K562 (cell line): ENCODE measurements around the gene VTN. TPM values are rescaled to one million over a fixed set of nuclear protein-coding genes. Genes with fewer than 3 reads are reported as not detected.

Experiments used
- DLX4 ChIP-seq: fragments of 250-450 bp; sonication (Bioruptor Pico); IDR thresholded peaks from 2 replicates; pipeline ENCODE4 v1.6.1; 2021; ENCODE audit warnings: mild to moderate bottlenecking
- FOXP1 ChIP-seq: sonication (generic); formaldehyde crosslinking; IDR thresholded peaks from 2 replicates; pipeline ENCODE4 v1.8.0; 2022; ENCODE audit warnings: mild to moderate bottlenecking, missing genetic modification reagents
- MAFG ChIP-seq: fragments of 450-650 bp; conservative IDR thresholded peaks from 2 replicates; pipeline ENCODE4 v1.6.1; 2016; ENCODE audit warnings: missing genetic modification characterization, missing compliant biosample characterization
- NFRKB ChIP-seq: fragments of 450-650 bp; IDR thresholded peaks from 2 replicates; pipeline ENCODE4 v1.6.1; 2016; ENCODE audit warnings: low read depth
- NR2C1 ChIP-seq, 2 experiments: fragments of 450-650 bp; IDR thresholded peaks; 2 replicates each; pipeline ENCODE4 v1.6.1; 2017; ENCODE audit warnings: mild to moderate bottlenecking in 2 of 2, antibody characterized with exemption in 1 of 2, inconsistent platforms in 1 of 2, missing compliant biosample characterization in 1 of 2, missing genetic modification characterization in 1 of 2
- PHF21A ChIP-seq: fragments of 450-650 bp; IDR thresholded peaks from 2 replicates; pipeline ENCODE4 v1.6.1; 2017; ENCODE audit warnings: low read depth, borderline replicate concordance
- POLR2G ChIP-seq: fragments of 200-400 bp; formaldehyde crosslinking; IDR thresholded peaks from 2 replicates; pipeline ENCODE4 v1.6.1; 2017; ENCODE audit warnings: low read depth, mild to moderate bottlenecking, antibody characterized with exemption, low read length, moderate library complexity
- POU5F1 ChIP-seq: fragments of 150-350 bp; IDR thresholded peaks from 2 replicates; pipeline ENCODE4 v1.6.1; 2014; ENCODE audit warnings: borderline replicate concordance, low read length, low read depth, mild to moderate bottlenecking; ENCODE audit not compliant: partially characterized antibody
- RAD51 ChIP-seq: fragments of 450-650 bp; IDR thresholded peaks from 2 replicates; pipeline ENCODE4 v1.7.1; 2016; ENCODE audit warnings: low read depth, mild to moderate bottlenecking, borderline replicate concordance
- RBM34 ChIP-seq: fragments of 200-400 bp; formaldehyde crosslinking; IDR thresholded peaks from 2 replicates; pipeline ENCODE4 v1.6.1; 2018; ENCODE audit warnings: low read length, borderline replicate concordance; ENCODE audit not compliant: insufficient read depth
- RNF2 ChIP-seq: sonication (generic); IDR thresholded peaks from 2 replicates; pipeline ENCODE4 v1.6.1; 2016
- SIN3A ChIP-seq, 2 experiments: fragments of 150-350 bp in 1 of 2; IDR thresholded peaks; 2 replicates each; pipeline ENCODE4 v1.6.1; 2011 to 2016; ENCODE audit warnings: borderline replicate concordance in 2 of 2, low read depth in 2 of 2, low read length in 2 of 2, mild to moderate bottlenecking in 2 of 2, moderate library complexity in 2 of 2; ENCODE audit not compliant: control insufficient read depth in 1 of 2
- TBL1XR1 ChIP-seq, 2 experiments: IDR thresholded peaks; 2 replicates each; pipeline ENCODE4 v1.6.1; 2012; ENCODE audit warnings: improper control_type of control experiment in 2 of 2, low read length in 2 of 2, mild to moderate bottlenecking in 1 of 2
- ZC3H4 ChIP-seq: sonication (generic); formaldehyde crosslinking; IDR thresholded peaks from 2 replicates; pipeline ENCODE4 v1.9.0; 2021; ENCODE audit warnings: missing genetic modification reagents, borderline replicate concordance
- ZFPM2 ChIP-seq: fragments of 250-450 bp; sonication (Bioruptor Pico); IDR thresholded peaks from 2 replicates; pipeline ENCODE4 v1.5.1; 2022; ENCODE audit warnings: mild to moderate bottlenecking
- ZNF124 ChIP-seq: sonication (generic); formaldehyde crosslinking; IDR thresholded peaks from 2 replicates; pipeline ENCODE4 v1.8.1; 2022; ENCODE audit warnings: missing genetic modification reagents
- ZNF586 ChIP-seq: fragments of 450-650 bp; formaldehyde crosslinking; conservative IDR thresholded peaks from 2 replicates; pipeline ENCODE4 v1.4.0; 2020; ENCODE audit warnings: mild to moderate bottlenecking, moderate library complexity
- ZNF695 ChIP-seq: fragments of 450-650 bp; formaldehyde crosslinking; IDR thresholded peaks from 2 replicates; pipeline ENCODE4 v1.4.0; 2020; ENCODE audit warnings: mild to moderate bottlenecking, moderate library complexity
- ZNF707 ChIP-seq: fragments of 250-450 bp; sonication (Bioruptor Pico); conservative IDR thresholded peaks from 2 replicates; pipeline ENCODE4 v1.8.0; 2022; ENCODE audit warnings: inconsistent platforms, mild to moderate bottlenecking, moderate library complexity
- ZNF764 ChIP-seq: fragments of 250-450 bp; sonication (Bioruptor Pico); IDR thresholded peaks from 2 replicates; pipeline ENCODE4 v1.4.0; 2020; ENCODE audit warnings: low read depth, mild to moderate bottlenecking, moderate library complexity
- polyA plus RNA-seq, 8 experiments: library from polyadenylated mRNA; depleted of rRNA in 4 of 8; stranded (reverse) in 5 of 8; unstranded in 3 of 8; fragments of >200 nt; fragmentation: Nextera tagmentation in 2 of 8; fragmentation: Illumina TruSeq in 1 of 8; extraction: Ambion mirVana in 2 of 8; extraction: Trizol in 1 of 8; gene quantifications; 2 replicates each; pipeline versions ENCODE4 v1.2.1 to v1.2.3, GENCODE V29; 2011 to 2014; ENCODE audit warnings: inconsistent platforms in 1 of 8, missing spikeins in 1 of 8
- total RNA-seq, 7 experiments: library from RNA; depleted of rRNA in 6 of 7; stranded (reverse); fragments of >200 nt in 6 of 7; fragmentation: Illumina TruSeq in 2 of 7; extraction: Trizol in 2 of 7; gene quantifications; 2 replicates each; pipeline versions ENCODE4 v1.2.1 to v1.2.3, GENCODE V29; 2011 to 2021; ENCODE audit warnings: low replicate concordance in 1 of 7
- TF ChIP-seq, protein P1 (sequence below): sonication (generic); formaldehyde crosslinking; IDR thresholded peaks from 2 replicates; pipeline ENCODE4 v1.8.0; 2022; ENCODE audit warnings: mild to moderate bottlenecking, missing genetic modification reagents
- TF ChIP-seq, protein P2 (sequence below): fragments of 450-650 bp; formaldehyde crosslinking; IDR thresholded peaks from 2 replicates; pipeline ENCODE4 v1.4.0; 2020; ENCODE audit warnings: mild to moderate bottlenecking, mixed read lengths
- TF ChIP-seq, protein P3 (sequence below): fragments of 250-450 bp; sonication (Bioruptor Pico); IDR thresholded peaks from 2 replicates; pipeline ENCODE4 v1.8.0; 2022; ENCODE audit warnings: inconsistent platforms, mild to moderate bottlenecking, moderate library complexity, borderline replicate concordance

Gene VTN
- total and polyA plus RNA-seq, 9 of the 15 experiments (the other 6 are each of a cell fraction or from before 2014, with no cell fraction given): 0.13 to 1.0 (median 0.29) TPM; not detected in 1

GRCh38 chr17:28318759-28319597 is 51.1 kb downstream of the VTN start, which contains the start of gene TMEM97 (continued):
- TF ChIP-seq ZNF764 (CRISPR knock-in tag) (no peak), DLX4 (CRISPR knock-in tag) (no peak), NFRKB (peak; percentile 18; the same call in 1 of the 2 replicates), POLR2G (peak; percentile 94), RNF2 (0 out of 2 replicates have a peak, but pooled peaks have one; percentile 63), SIN3A (IDR thresholded peaks at IDR 0.05; ENCODE audit: borderline replicate concordance in 2 of 2, control insufficient read depth in 1 of 2, low read depth in 2 of 2, low read length in 2 of 2) (peak; percentile 52 to 89; a peak in 2 of 4 replicates), ZNF695 (no peak), MAFG (no peak), POU5F1 (no peak), ZNF586 (CRISPR knock-in tag) (no peak), FOXP1 (no peak), ZNF124 (CRISPR knock-in tag) (no peak), PHF21A (no peak; the same call in 1 of the 2 replicates), NR2C1 (IDR thresholded peaks at IDR 0.05) (no peak), NR2C1 (tag; IDR thresholded peaks at IDR 0.05) (no peak), ZC3H4 (CRISPR knock-in tag) (no peak), RBM34 (no peak), TBL1XR1 (IDR thresholded peaks at IDR 0.05; ENCODE audit: low read length in 2 of 2) (no peak), ZNF707 (no peak), RAD51 (peak; percentile 11; the same call in 1 of the 2 replicates), ZFPM2 (CRISPR knock-in tag) (no peak)
- TF ChIP-seq, protein P1, sequence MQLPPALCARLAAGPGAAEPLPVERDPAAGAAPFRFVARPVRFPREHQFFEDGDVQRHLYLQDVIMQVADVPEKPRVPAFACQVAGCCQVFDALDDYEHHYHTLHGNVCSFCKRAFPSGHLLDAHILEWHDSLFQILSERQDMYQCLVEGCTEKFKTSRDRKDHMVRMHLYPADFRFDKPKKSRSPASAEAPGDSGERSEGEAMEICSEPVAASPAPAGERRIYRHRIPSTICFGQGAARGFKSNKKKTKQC (CRISPR knock-in tag): peak; percentile 78; the same call in 1 of the 2 replicates
- TF ChIP-seq, protein P2, sequence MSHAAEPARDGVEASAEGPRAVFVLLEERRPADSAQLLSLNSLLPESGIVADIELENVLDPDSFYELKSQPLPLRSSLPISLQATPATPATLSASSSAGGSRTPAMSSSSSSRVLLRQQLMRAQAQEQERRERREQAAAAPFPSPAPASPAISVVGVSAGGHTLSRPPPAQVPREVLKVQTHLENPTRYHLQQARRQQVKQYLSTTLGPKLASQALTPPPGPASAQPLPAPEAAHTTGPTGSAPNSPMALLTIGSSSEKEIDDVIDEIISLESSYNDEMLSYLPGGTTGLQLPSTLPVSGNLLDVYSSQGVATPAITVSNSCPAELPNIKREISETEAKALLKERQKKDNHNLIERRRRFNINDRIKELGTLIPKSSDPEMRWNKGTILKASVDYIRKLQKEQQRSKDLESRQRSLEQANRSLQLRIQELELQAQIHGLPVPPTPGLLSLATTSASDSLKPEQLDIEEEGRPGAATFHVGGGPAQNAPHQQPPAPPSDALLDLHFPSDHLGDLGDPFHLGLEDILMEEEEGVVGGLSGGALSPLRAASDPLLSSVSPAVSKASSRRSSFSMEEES (CRISPR knock-in tag): no peak
- TF ChIP-seq, protein P3, sequence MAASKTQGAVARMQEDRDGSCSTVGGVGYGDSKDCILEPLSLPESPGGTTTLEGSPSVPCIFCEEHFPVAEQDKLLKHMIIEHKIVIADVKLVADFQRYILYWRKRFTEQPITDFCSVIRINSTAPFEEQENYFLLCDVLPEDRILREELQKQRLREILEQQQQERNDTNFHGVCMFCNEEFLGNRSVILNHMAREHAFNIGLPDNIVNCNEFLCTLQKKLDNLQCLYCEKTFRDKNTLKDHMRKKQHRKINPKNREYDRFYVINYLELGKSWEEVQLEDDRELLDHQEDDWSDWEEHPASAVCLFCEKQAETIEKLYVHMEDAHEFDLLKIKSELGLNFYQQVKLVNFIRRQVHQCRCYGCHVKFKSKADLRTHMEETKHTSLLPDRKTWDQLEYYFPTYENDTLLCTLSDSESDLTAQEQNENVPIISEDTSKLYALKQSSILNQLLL (CRISPR knock-in tag): no peak
